Astrocyte of the cerebellum (primary cell): Measurements from ENCODE around the gene FXYD3.
A peak's percentile ranks its signal among the peaks of the same experiment; 100 is the strongest.

Experiments
- DNase-seq: peaks from one replicate; pipeline ENCODE4 v3.0.0-alpha.2; 2011; ENCODE audit warnings: low read depth
- H3K4me3 ChIP-seq: 2 replicates; pipeline ENCODE4 v1.5.1; 2011; ENCODE audit warnings: mild to moderate bottlenecking, low read depth, low read length, moderate library complexity
- CTCF ChIP-seq: IDR thresholded peaks from 2 replicates; pipeline ENCODE4 v1.5.1; 2012; ENCODE audit warnings: low read length, low read depth, moderate library complexity, mild to moderate bottlenecking; ENCODE audit errors: missing control alignments
- in situ Hi-C: cut with HindIII; loops from 2 replicates; pipeline ENCODE4 v1.10.0; 2017; ENCODE audit warnings: low sequenced_read_pairs

FXYD3 gene

GRCh38 chr19:35085947-35086346 lies 29.7 kb upstream of the FXYD3 start:
- no peak for TF ChIP-seq CTCF
- in situ Hi-C loops: no loop called here
- DNase-seq: no peak
- H3K4me3 ChIP-seq: no peak overlapping the region

GRCh38 chr19:35086455-35086854 lies 29.2 kb upstream of the FXYD3 start:
- H3K4me3 ChIP-seq: no peak overlapping the region
- no peak for DNase-seq
- no peak for TF ChIP-seq CTCF
- in situ Hi-C loops: no loop called here

GRCh38 chr19:35087393-35087792 lies 28.2 kb upstream of the FXYD3 start:
- no peak overlapping the region for H3K4me3 ChIP-seq
- in situ Hi-C loops: no loop called here
- DNase-seq: no peak
- TF ChIP-seq CTCF: no peak

- in situ Hi-C loops: no loop called here
- peak; percentile 33 for DNase-seq
- TF ChIP-seq CTCF: no peak
- no peak overlapping the region for H3K4me3 ChIP-seq
Observed at GRCh38 chr19:35088131-35088913, 27.3 kb upstream of the FXYD3 start.

- no peak for DNase-seq
- in situ Hi-C loops: no loop called here
- H3K4me3 ChIP-seq: no peak overlapping the region
- TF ChIP-seq CTCF: no peak
Observed at GRCh38 chr19:35089554-35089953, 26.1 kb upstream of the FXYD3 start.

GRCh38 chr19:35090160-35090505 lies 25.5 kb upstream of the FXYD3 start:
- no peak for DNase-seq
- in situ Hi-C loops: no loop called here
- no peak overlapping the region for H3K4me3 ChIP-seq
- no peak for TF ChIP-seq CTCF
